ENCODE measurements around the gene HACL1. TPM values are rescaled to one million over a fixed set of nuclear protein-coding genes. Genes with fewer than 3 reads are reported as not detected.

Gene HACL1
- total and polyA plus RNA-seq, 10 of the 15 experiments (the other 5 are each of a cell fraction or from before 2014, with no cell fraction given), result 19.4 to 48.7 (median 30.1) TPM

GRCh38 chr3:15633159-15633558 is 31.8 kb upstream of the HACL1 start:
- H3K79me2 ChIP-seq (ENCODE audit: control insufficient read depth, insufficient read depth, low read length), result no peaks in the 10 kb centered on the region
- no peak overlapping the region for H3K4me3 ChIP-seq
- H3K9ac ChIP-seq (ENCODE audit: control insufficient read depth, insufficient read depth, low read length), result no peak overlapping the region
- no peak overlapping the region for H2AFZ ChIP-seq (ENCODE audit: control insufficient read depth, low read depth, low read length)
- no peaks in the 10 kb centered on the region for H4K20me1 ChIP-seq (ENCODE audit: control insufficient read depth, insufficient read depth)
- no peak for ATAC-seq
- peaks cover 3% of the 10 kb centered on the region; the same call in 2 of the 3 replicates for H3K9me3 ChIP-seq (replicated peaks; ENCODE audit: control insufficient read depth, insufficient read depth, low read length)
- DNase-seq (ENCODE audit: low read depth, low spot score), result no peak
- H3K36me3 ChIP-seq (ENCODE audit: control insufficient read depth in 2 of 2, insufficient read depth in 2 of 2, low read length in 1 of 2), result no peaks in the 10 kb centered on the region
- POLR2A ChIA-PET, result interaction anchor here (1.6 to 2.7 kb wide), 3 partner anchors 163 to 178 kb away, joined by 4 to 7 read pairs (median 5); no protein-coding TSS in a partner anchor
- peaks cover 33% of the 10 kb centered on the region for H3K4me1 ChIP-seq (ENCODE audit: control insufficient read depth, insufficient read depth, low read length)
- BruUV-seq (replicated peaks), result no TSS peak
- in situ Hi-C loops (cut with MboI) (no loop called here), intact Hi-C loops (cut with micrococcal nuclease; ENCODE audit: unreplicated experiment) (loop anchor here (5.0 to 10.0 kb wide), 2 partner anchors 34 to 542 kb away; partner anchors contain the start of gene GALNT15)
- SMC1A ChIA-PET (ENCODE audit: uncharacterized antibody, unreplicated experiment), result interaction anchor here (0.8 to 14.5 kb wide), 5 partner anchors 10 to 177 kb away, joined by 3 to 362 read pairs (median 8); no protein-coding TSS in a partner anchor
- CTCF ChIA-PET, result interaction anchor here (1.1 to 2.1 kb wide), 4 partner anchors 34 to 179 kb away, joined by 4 to 5 read pairs (median 4); no protein-coding TSS in a partner anchor
- no peak for TF ChIP-seq CTCF (IDR thresholded peaks at IDR 0.05 in 2 of 3, conservative IDR thresholded peaks at IDR 0.05 in 1 of 3; ENCODE audit: control insufficient read depth in 2 of 3, extremely low read depth in 1 of 3, insufficient read depth in 1 of 3, low read depth in 3 of 3, low read length in 3 of 3)
- TF ChIP-seq TAF1 (IDR thresholded peaks at IDR 0.05; ENCODE audit: borderline replicate concordance, low read depth, low read length), result no peak
- no peak for TF ChIP-seq MTA2 (IDR thresholded peaks at IDR 0.05; ENCODE audit: low read depth)
- TF ChIP-seq NR2C1 (IDR thresholded peaks at IDR 0.05), result no peak
- no peak for TF ChIP-seq ZNF217 (IDR thresholded peaks at IDR 0.05)
- TF ChIP-seq SREBF2 (IDR thresholded peaks at IDR 0.05; ENCODE audit: low read length), result no peak
- no peak for TF ChIP-seq CREB1 (IDR thresholded peaks at IDR 0.05; ENCODE audit: low read depth)
- FAIRE-seq, result no peak
- no peaks in the 10 kb centered on the region for H3K27me3 ChIP-seq (replicated peaks in 1 of 2; ENCODE audit: control insufficient read depth in 2 of 2, insufficient read depth in 2 of 2, low read length in 1 of 2)
- WGBS (ENCODE audit: insufficient coverage, insufficient replicate concordance, low lambda C conversion rate, missing lambda C conversion rate), result 53% methylated on average over 5 of the region's 5 CpGs
- H3K4me2 ChIP-seq (ENCODE audit: control insufficient read depth, insufficient read depth), result no peak overlapping the region
- RAD21 ChIA-PET (ENCODE audit: unreplicated experiment), result interaction anchor here (1.1 to 2.7 kb wide), 5 partner anchors 34 to 180 kb away, joined by 3 to 14 read pairs (median 6); partner anchors contain the start of gene ANKRD28
- H3K27ac ChIP-seq (ENCODE audit: control insufficient read depth, insufficient read depth), result no peak overlapping the region

Measured in GM12878 (cell line).